HEK293T (cell line): ENCODE results near the gene PDILT.

Source experiments
- CTCF ChIA-PET: fragments of 350-600 bp; formaldehyde crosslinking; extraction: SDS; loops from one replicate; lab custom pipeline; 2021; ENCODE audit warnings: antibody characterized with exemption, inconsistent platforms; lab: Yijun Ruan, JAX
- POLR2A ChIA-PET: fragments of 350-600 bp; formaldehyde crosslinking; extraction: SDS; loops from one replicate; lab custom pipeline; 2020; ENCODE audit warnings: antibody characterized with exemption, inconsistent platforms; lab: Yijun Ruan, JAX
- DNase-seq: peaks from one replicate; pipeline ENCODE4 v3.0.0; 2012; ENCODE audit warnings: mixed read lengths; ENCODE audit errors: extremely low spot score
- ARNT ChIP-seq: fragments of 450-650 bp; IDR thresholded peaks from 2 replicates; pipeline ENCODE4 v1.6.1; 2017; ENCODE audit warnings: mild to moderate bottlenecking
- BHLHE40 ChIP-seq: fragments of 450-650 bp; IDR thresholded peaks from 2 replicates; pipeline ENCODE4 v1.6.1; 2016; ENCODE audit warnings: mild to moderate bottlenecking, moderate library complexity, borderline replicate concordance
- CTBP1 ChIP-seq: fragments of 450-650 bp; IDR thresholded peaks from 2 replicates; pipeline ENCODE4 v1.6.1; 2016; ENCODE audit warnings: borderline replicate concordance
- ELF4 ChIP-seq: fragments of 450-650 bp; IDR thresholded peaks from 2 replicates; pipeline ENCODE4 v1.6.1; 2017; ENCODE audit warnings: antibody characterized with exemption
- FOXA1 ChIP-seq: fragments of 450-650 bp; IDR thresholded peaks from 2 replicates; pipeline ENCODE4 v1.6.1; 2016; ENCODE audit warnings: mild to moderate bottlenecking
- FOXK2 ChIP-seq: fragments of 450-650 bp; IDR thresholded peaks from 2 replicates; pipeline ENCODE4 v1.6.1; 2016; ENCODE audit warnings: mild to moderate bottlenecking
- FOXM1 ChIP-seq: fragments of 450-650 bp; IDR thresholded peaks from 2 replicates; pipeline ENCODE4 v1.6.1; 2017; ENCODE audit warnings: mild to moderate bottlenecking, borderline replicate concordance
- HDGF ChIP-seq: fragments of 450-650 bp; IDR thresholded peaks from 2 replicates; pipeline ENCODE4 v1.6.1; 2017; ENCODE audit warnings: antibody characterized with exemption, borderline replicate concordance
- L3MBTL2 ChIP-seq: fragments of 450-650 bp; conservative IDR thresholded peaks from 2 replicates; pipeline ENCODE4 v1.6.1; 2016; ENCODE audit warnings: mild to moderate bottlenecking
- LEF1 ChIP-seq: fragments of 450-650 bp; IDR thresholded peaks from 2 replicates; pipeline ENCODE4 v1.6.1; 2017; ENCODE audit warnings: mild to moderate bottlenecking, borderline replicate concordance
- NFRKB ChIP-seq: fragments of 450-650 bp; IDR thresholded peaks from 2 replicates; pipeline ENCODE4 v1.6.1; 2016; ENCODE audit warnings: mild to moderate bottlenecking, moderate library complexity
- PKNOX1 ChIP-seq: fragments of 450-650 bp; IDR thresholded peaks from 2 replicates; pipeline ENCODE4 v1.6.1; 2016
- SP1 ChIP-seq: fragments of 450-650 bp; IDR thresholded peaks from 2 replicates; pipeline ENCODE4 v1.6.1; 2017
- SUZ12 ChIP-seq: fragments of 450-650 bp; IDR thresholded peaks from 2 replicates; pipeline ENCODE4 v1.6.1; 2016; ENCODE audit warnings: mild to moderate bottlenecking
- TARDBP ChIP-seq: fragments of 450-650 bp; IDR thresholded peaks from 2 replicates; pipeline ENCODE4 v1.6.1; 2016
- ZNF384 ChIP-seq: fragments of 450-650 bp; IDR thresholded peaks from 2 replicates; pipeline ENCODE4 v1.6.1; 2016

PDILT gene

GRCh38 chr16:20355114-20355782, 49.3 kb downstream of the PDILT start:
- ChIA-PET CTCF (no interaction called here), POLR2A (no interaction called here)
- TF ChIP-seq TARDBP (no peak), PKNOX1 (no peak), SUZ12 (no peak), HDGF (no peak), ELF4 (no peak), CTBP1 (no peak), FOXA1 (no peak), ARNT (no peak), SP1 (no peak), FOXK2 (no peak), FOXM1 (no peak), NFRKB (no peak), ZNF384 (no peak), BHLHE40 (no peak), L3MBTL2 (no peak), LEF1 (no peak)
- no peak for DNase-seq

- DNase-seq, result no peak
- TF ChIP-seq SUZ12, result no peak
- CTCF ChIA-PET, result no interaction called here
- POLR2A ChIA-PET, result no interaction called here
Observed at GRCh38 chr16:20353379-20353778, 51.2 kb downstream of the PDILT start.

- ChIA-PET CTCF (no interaction called here), POLR2A (no interaction called here)
- no peak for DNase-seq
- TF ChIP-seq NFRKB (no peak), HDGF (no peak), BHLHE40 (no peak), ZNF384 (no peak), CTBP1 (no peak), TARDBP (no peak), ARNT (no peak), SUZ12 (no peak), LEF1 (no peak), FOXA1 (no peak), FOXK2 (no peak), SP1 (no peak), ELF4 (no peak), PKNOX1 (no peak), FOXM1 (no peak), L3MBTL2 (no peak)
Observed at GRCh38 chr16:20352615-20353014, 51.9 kb downstream of the PDILT start, which contains the start of gene UMOD. UMOD (minus strand) TSS chr16:20352715; CDS start chr16:20350737, 1,978 bp downstream.

GRCh38 chr16:20349615-20350014, 54.9 kb downstream of the PDILT start:
- no peak for DNase-seq
- ChIA-PET CTCF (interaction anchor here (0.6 to 0.9 kb wide), 2 partner anchors 36 to 760 kb away, joined by 3 to 4 read pairs; no protein-coding TSS in a partner anchor), POLR2A (no interaction called here)
- no peak for TF ChIP-seq SP1
- no peak for TF ChIP-seq FOXA1
- TF ChIP-seq ELF4, result no peak
- TF ChIP-seq ARNT, result no peak
- TF ChIP-seq ZNF384, result no peak
- no peak for TF ChIP-seq TARDBP
- TF ChIP-seq LEF1, result no peak
- TF ChIP-seq FOXK2, result no peak
- TF ChIP-seq PKNOX1, result no peak
- TF ChIP-seq NFRKB, result no peak
- TF ChIP-seq L3MBTL2, result no peak
- TF ChIP-seq BHLHE40, result no peak

- TF ChIP-seq TARDBP, result no peak
- TF ChIP-seq BHLHE40, result no peak
- TF ChIP-seq L3MBTL2, result no peak
- TF ChIP-seq CTBP1, result no peak
- TF ChIP-seq ZNF384, result no peak
- TF ChIP-seq FOXK2, result no peak
- TF ChIP-seq LEF1, result no peak
- TF ChIP-seq HDGF, result no peak
- TF ChIP-seq ELF4, result no peak
- no peak for TF ChIP-seq NFRKB
- no peak for TF ChIP-seq FOXM1
- no peak for TF ChIP-seq ARNT
- TF ChIP-seq PKNOX1, result no peak
- no peak for TF ChIP-seq SUZ12
- no peak for TF ChIP-seq FOXA1
- TF ChIP-seq SP1, result no peak
- DNase-seq, result no peak
- ChIA-PET POLR2A (no interaction called here), CTCF (interaction anchor here (0.9 kb wide), 1 partner anchor 37 kb away, joined by 4 read pairs; no protein-coding TSS in a partner anchor)
Observed at GRCh38 chr16:20348365-20349185, 56.0 kb downstream of the PDILT start.
